Stimulated activated CD4-positive, alpha-beta T cell treated with anti-CD3 and anti-CD28 coated beads, Interleukin-1b, Interleukin-23, amount 100 ng/mL, for 4 hours (primary cell): Measurements from ENCODE around the gene ACAP3.

Source experiments
- DNase-seq, 2 donors: peaks; one replicate each; pipeline ENCODE4 v3.0.0-alpha.2; 2020; ENCODE audit warnings: low read depth in 2 of 2

ACAP3 gene

GRCh38 chr1:1344655-1345361 is 37.1 kb upstream of the ACAP3 start:
- peak; percentile 33 to 43 for DNase-seq

GRCh38 chr1:1343811-1344421 is 36.2 kb upstream of the ACAP3 start:
- DNase-seq: no peak

- no peak for DNase-seq
Measured at GRCh38 chr1:1342584-1343115, 34.9 kb upstream of the ACAP3 start.

- no peak for DNase-seq
Measured at GRCh38 chr1:1342061-1342562, 34.4 kb upstream of the ACAP3 start.

GRCh38 chr1:1341549-1342021 is 33.9 kb upstream of the ACAP3 start:
- no peak for DNase-seq

- DNase-seq: no peak
Measured at GRCh38 chr1:1340791-1341548, 33.2 kb upstream of the ACAP3 start.

- no peak for DNase-seq
Measured at GRCh38 chr1:1340185-1340584, 32.5 kb upstream of the ACAP3 start.

- DNase-seq: no peak
Measured at GRCh38 chr1:1338278-1338677, 30.5 kb upstream of the ACAP3 start.

- peak; percentile 23 to 44 for DNase-seq
Measured at GRCh38 chr1:1337793-1338147, 30.0 kb upstream of the ACAP3 start.

GRCh38 chr1:1336931-1337792 is 29.4 kb upstream of the ACAP3 start:
- no peak for DNase-seq

GRCh38 chr1:1336446-1336845 is 28.7 kb upstream of the ACAP3 start:
- no peak for DNase-seq

GRCh38 chr1:1335792-1336248 is 28.1 kb upstream of the ACAP3 start:
- no peak for DNase-seq

- DNase-seq: no peak
Measured at GRCh38 chr1:1335283-1335682, 27.6 kb upstream of the ACAP3 start.

- DNase-seq: no peak
Measured at GRCh38 chr1:1334835-1335234, 27.1 kb upstream of the ACAP3 start.

- no peak for DNase-seq
Measured at GRCh38 chr1:1333551-1334241, 26.0 kb upstream of the ACAP3 start.

- no peak for DNase-seq
Measured at GRCh38 chr1:1332774-1333480, 25.2 kb upstream of the ACAP3 start.

- DNase-seq: no peak
Measured at GRCh38 chr1:1332031-1332755, 24.5 kb upstream of the ACAP3 start.

GRCh38 chr1:1331068-1331965 is 23.6 kb upstream of the ACAP3 start, which contains the start of gene TAS1R3:
TSS of gene TAS1R3 (plus strand) at chr1:1331280. CDS start at chr1:1331346, 66 bp downstream.
- DNase-seq: no peak
